GM23248 (cell line): ENCODE data around the gene LPAR1.

Experiments used
- EZH2 ChIP-seq: fragments of 200-600 bp; sonication (generic); IDR thresholded peaks from 2 replicates; pipeline ENCODE4 v1.6.1; 2018; ENCODE audit warnings: antibody characterized with exemption, mild to moderate bottlenecking; ENCODE audit not compliant: insufficient read depth, poor library complexity, severe bottlenecking
- EZH2phosphoT487 ChIP-seq: fragments of 200-600 bp; sonication (generic); IDR thresholded peaks from 2 replicates; pipeline ENCODE4 v1.6.1; 2018; ENCODE audit warnings: antibody characterized with exemption, moderate library complexity, mild to moderate bottlenecking, low read depth; ENCODE audit not compliant: insufficient read depth

DNA sequence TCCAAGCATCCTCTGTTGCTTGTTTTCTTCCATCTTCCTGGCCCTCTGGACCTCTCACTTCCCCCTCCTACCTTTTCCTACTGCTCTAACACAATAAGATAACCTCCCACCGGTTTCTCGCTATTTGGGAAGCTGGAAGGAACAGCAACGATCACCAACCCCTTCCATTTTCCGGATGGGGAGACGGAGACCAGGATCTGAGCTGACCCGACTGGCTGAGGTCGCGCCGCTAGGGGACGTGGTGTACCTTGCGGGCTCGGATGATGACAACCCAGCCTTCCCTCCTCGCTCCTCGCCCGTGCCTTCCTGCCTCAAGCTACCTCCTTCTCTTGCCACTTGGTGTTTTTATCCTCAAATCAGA lies 1.9 kb downstream of the LPAR1 start:
- TF ChIP-seq EZH2phosphoT487 (no peak), EZH2 (no peak)
